SU-DHL-6 (cell line): ENCODE results near the gene SRRM2.

ENCODE experiments used
- H2AFZ ChIP-seq: fragments of 200-600 bp; sonication (generic); 2 replicates; pipeline ENCODE4 v1.6.1; 2014; ENCODE audit warnings: low read depth, mild to moderate bottlenecking, moderate library complexity, mixed read lengths, antibody characterized with exemption, low read length; ENCODE audit not compliant: severe bottlenecking
- H3F3A ChIP-seq: fragments of 200-600 bp; shearing (Covaris generic); 2 replicates; pipeline ENCODE4 v1.6.0; 2016; ENCODE audit warnings: antibody characterized with exemption, mild to moderate bottlenecking; ENCODE audit not compliant: insufficient read depth
- H3K27ac ChIP-seq: fragments of 200-600 bp; sonication (generic); 2 replicates; pipeline ENCODE4 v1.5.1; 2016; ENCODE audit warnings: low read depth, mild to moderate bottlenecking, low read length, moderate library complexity, mixed read lengths
- H3K27me3 ChIP-seq: fragments of 200-600 bp; sonication (generic), shearing (Covaris generic); 2 replicates; pipeline ENCODE4 v1.6.0; 2014; ENCODE audit warnings: mild to moderate bottlenecking, low read length
- H3K36me3 ChIP-seq: fragments of 200-600 bp; sonication (generic); 2 replicates; pipeline ENCODE4 v1.6.1; 2014; ENCODE audit warnings: mild to moderate bottlenecking, low read length, mixed read lengths
- H3K4me2 ChIP-seq: fragments of 300-600, 200-600 bp; shearing (Covaris generic), sonication (generic); 2 replicates; pipeline ENCODE4 v1.6.0; 2014; ENCODE audit warnings: low read length, low read depth, mild to moderate bottlenecking; ENCODE audit not compliant: poor library complexity, severe bottlenecking
- H3K4me3 ChIP-seq: fragments of 200-600 bp; sonication (generic); 2 replicates; pipeline ENCODE4 v1.5.1; 2014; ENCODE audit warnings: antibody characterized with exemption, low read length, mild to moderate bottlenecking, mixed read lengths; ENCODE audit not compliant: insufficient read depth, poor library complexity, severe bottlenecking
- H3K79me2 ChIP-seq: fragments of 200-600 bp; sonication (generic); 2 replicates; pipeline ENCODE4 v1.6.1; 2014; ENCODE audit warnings: mild to moderate bottlenecking, low read length, moderate library complexity; ENCODE audit not compliant: insufficient read depth
- H3K9ac ChIP-seq: fragments of 200-600 bp; sonication (generic); 2 replicates; pipeline ENCODE4 v1.7.0; 2014; ENCODE audit warnings: mild to moderate bottlenecking, low read length
- H3K9me2 ChIP-seq: fragments of 200-600 bp; sonication (generic); replicated peaks from 2 replicates; pipeline ENCODE4 v1.6.1; 2014; ENCODE audit warnings: low read length; ENCODE audit not compliant: insufficient read depth
- H3K9me3 ChIP-seq: fragments of 200-600 bp; sonication (generic); 2 replicates; pipeline ENCODE4 v1.6.1; 2014; ENCODE audit warnings: low read length, mixed read lengths; ENCODE audit not compliant: insufficient read depth
- H4K20me1 ChIP-seq: fragments of 200-600 bp; sonication (generic); 2 replicates; pipeline ENCODE4 v1.6.1; 2014; ENCODE audit warnings: low read depth, mild to moderate bottlenecking, antibody characterized with exemption, low read length, moderate library complexity, mixed read lengths
- EZH2phosphoT487 ChIP-seq: fragments of 200-600 bp; sonication (generic), shearing (Covaris generic); conservative IDR thresholded peaks from 2 replicates; pipeline ENCODE4 v1.6.1; 2018; ENCODE audit warnings: mild to moderate bottlenecking, antibody characterized with exemption, low read length, moderate library complexity, mixed read lengths
- TF ChIP-seq, protein P1 (sequence below): fragments of 200-600 bp; sonication (generic); IDR thresholded peaks from one replicate; pipeline ENCODE4 v1.5.1; 2017; ENCODE audit warnings: antibody characterized with exemption, mild to moderate bottlenecking, low read length, moderate library complexity; ENCODE audit not compliant: insufficient read depth, poor library complexity, severe bottlenecking

SRRM2 gene

DNA sequence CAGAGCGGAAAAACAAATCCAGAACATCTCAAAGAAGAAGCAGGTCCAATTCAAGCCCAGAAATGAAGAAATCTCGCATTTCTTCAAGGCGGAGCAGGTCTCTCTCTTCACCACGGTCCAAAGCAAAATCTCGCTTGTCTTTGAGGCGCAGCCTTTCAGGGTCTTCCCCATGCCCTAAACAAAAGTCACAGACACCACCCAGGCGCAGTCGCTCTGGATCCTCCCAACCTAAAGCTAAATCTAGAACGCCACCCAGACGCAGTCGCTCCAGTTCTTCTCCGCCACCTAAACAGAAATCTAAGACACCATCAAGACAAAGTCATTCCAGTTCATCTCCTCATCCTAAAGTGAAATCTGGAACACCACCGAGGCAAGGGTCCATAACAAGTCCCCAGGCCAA is 10.3 kb downstream of the SRRM2 start:
- Histone ChIP-seq H4K20me1 (peaks cover 18% of the 10 kb centered on the region; the same call in 1 of the 2 replicates), H3K79me2 (peaks cover 83% of the 10 kb centered on the region)

DNA sequence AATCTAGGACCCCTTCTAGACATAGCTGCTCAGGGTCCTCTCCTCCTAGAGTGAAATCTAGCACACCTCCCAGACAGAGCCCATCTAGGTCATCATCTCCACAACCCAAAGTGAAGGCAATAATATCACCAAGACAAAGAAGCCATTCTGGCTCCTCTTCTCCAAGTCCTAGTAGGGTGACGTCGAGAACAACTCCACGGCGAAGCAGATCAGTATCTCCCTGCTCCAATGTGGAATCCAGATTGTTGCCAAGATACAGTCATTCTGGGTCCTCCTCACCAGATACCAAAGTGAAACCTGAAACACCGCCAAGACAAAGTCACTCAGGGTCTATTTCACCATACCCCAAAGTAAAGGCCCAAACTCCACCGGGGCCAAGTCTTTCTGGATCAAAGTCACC is 10.7 kb downstream of the SRRM2 start:
- Histone ChIP-seq H3K4me3 (no peak overlapping the region), H3K27ac (no peak overlapping the region), H3F3A (0 out of 2 replicates have a peak, but pooled peaks cover 7% of the 10 kb centered on the region), H3K27me3 (no peaks in the 10 kb centered on the region), H3K9ac (no peak overlapping the region), H3K4me2 (no peak overlapping the region), H3K9me2 (no peaks in the 10 kb centered on the region), H3K36me3 (peaks cover 60% of the 10 kb centered on the region), H3K79me2 (peaks cover 78% of the 10 kb centered on the region), H4K20me1 (peaks cover 18% of the 10 kb centered on the region; the same call in 1 of the 2 replicates), H2AFZ (no peak overlapping the region), H3K9me3 (no peaks in the 10 kb centered on the region)
- TF ChIP-seq, protein P1, sequence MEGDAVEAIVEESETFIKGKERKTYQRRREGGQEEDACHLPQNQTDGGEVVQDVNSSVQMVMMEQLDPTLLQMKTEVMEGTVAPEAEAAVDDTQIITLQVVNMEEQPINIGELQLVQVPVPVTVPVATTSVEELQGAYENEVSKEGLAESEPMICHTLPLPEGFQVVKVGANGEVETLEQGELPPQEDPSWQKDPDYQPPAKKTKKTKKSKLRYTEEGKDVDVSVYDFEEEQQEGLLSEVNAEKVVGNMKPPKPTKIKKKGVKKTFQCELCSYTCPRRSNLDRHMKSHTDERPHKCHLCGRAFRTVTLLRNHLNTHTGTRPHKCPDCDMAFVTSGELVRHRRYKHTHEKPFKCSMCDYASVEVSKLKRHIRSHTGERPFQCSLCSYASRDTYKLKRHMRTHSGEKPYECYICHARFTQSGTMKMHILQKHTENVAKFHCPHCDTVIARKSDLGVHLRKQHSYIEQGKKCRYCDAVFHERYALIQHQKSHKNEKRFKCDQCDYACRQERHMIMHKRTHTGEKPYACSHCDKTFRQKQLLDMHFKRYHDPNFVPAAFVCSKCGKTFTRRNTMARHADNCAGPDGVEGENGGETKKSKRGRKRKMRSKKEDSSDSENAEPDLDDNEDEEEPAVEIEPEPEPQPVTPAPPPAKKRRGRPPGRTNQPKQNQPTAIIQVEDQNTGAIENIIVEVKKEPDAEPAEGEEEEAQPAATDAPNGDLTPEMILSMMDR, result no peak
- no peak for TF ChIP-seq EZH2phosphoT487

More for the DNA sequence above, 10.3 kb downstream of the SRRM2 start:
- H3K9me2 ChIP-seq, result no peaks in the 10 kb centered on the region
- 0 out of 2 replicates have a peak, but pooled peaks cover 7% of the 10 kb centered on the region for H3F3A ChIP-seq
- no peak overlapping the region for H3K4me2 ChIP-seq
- no peak overlapping the region for H2AFZ ChIP-seq
- H3K27ac ChIP-seq, result no peak overlapping the region
- no peaks in the 10 kb centered on the region for H3K9me3 ChIP-seq
- no peak overlapping the region for H3K9ac ChIP-seq
- H3K4me3 ChIP-seq, result no peak overlapping the region
- H3K36me3 ChIP-seq, result peaks cover 64% of the 10 kb centered on the region
- no peaks in the 10 kb centered on the region for H3K27me3 ChIP-seq
- TF ChIP-seq, protein P1, result no peak
- TF ChIP-seq EZH2phosphoT487, result no peak

DNA sequence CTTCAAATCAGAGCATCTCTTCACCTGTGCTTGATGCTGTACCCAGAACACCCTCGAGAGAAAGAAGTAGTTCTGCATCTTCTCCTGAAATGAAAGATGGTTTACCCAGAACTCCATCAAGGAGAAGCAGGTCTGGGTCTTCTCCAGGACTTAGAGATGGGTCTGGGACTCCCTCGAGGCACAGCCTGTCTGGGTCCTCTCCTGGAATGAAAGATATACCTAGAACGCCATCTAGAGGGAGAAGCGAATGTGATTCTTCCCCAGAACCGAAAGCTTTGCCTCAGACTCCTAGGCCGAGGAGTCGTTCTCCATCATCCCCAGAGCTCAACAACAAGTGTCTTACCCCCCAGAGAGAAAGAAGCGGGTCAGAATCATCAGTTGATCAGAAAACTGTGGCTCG is 12.3 kb downstream of the SRRM2 start:
- no peak overlapping the region for H3K27ac ChIP-seq
- H3K9me3 ChIP-seq, result no peaks in the 10 kb centered on the region
- no peak overlapping the region for H3K9ac ChIP-seq
- no peaks in the 10 kb centered on the region for H3K27me3 ChIP-seq
- H3K9me2 ChIP-seq, result no peaks in the 10 kb centered on the region
- TF ChIP-seq EZH2phosphoT487, result no peak
- TF ChIP-seq, protein P1, result no peak
- peaks cover 7% of the 10 kb centered on the region; the same call in 1 of the 2 replicates for H3F3A ChIP-seq
- peaks cover 11% of the 10 kb centered on the region; the same call in 1 of the 2 replicates for H4K20me1 ChIP-seq
- peaks cover 63% of the 10 kb centered on the region for H3K79me2 ChIP-seq
- no peak overlapping the region for H3K4me3 ChIP-seq
- no peak overlapping the region for H3K4me2 ChIP-seq
- no peak overlapping the region for H2AFZ ChIP-seq
- H3K36me3 ChIP-seq, result peaks cover 45% of the 10 kb centered on the region
